ENCODE measurements around the gene HPSE2. TPM values are rescaled to one million over a fixed set of nuclear protein-coding genes. Genes with fewer than 3 reads are reported as not detected.

The HPSE2 gene
- polyA plus RNA-seq, 2 of the 4 experiments (the other 2 are of a cell fraction): not detected

DNA sequence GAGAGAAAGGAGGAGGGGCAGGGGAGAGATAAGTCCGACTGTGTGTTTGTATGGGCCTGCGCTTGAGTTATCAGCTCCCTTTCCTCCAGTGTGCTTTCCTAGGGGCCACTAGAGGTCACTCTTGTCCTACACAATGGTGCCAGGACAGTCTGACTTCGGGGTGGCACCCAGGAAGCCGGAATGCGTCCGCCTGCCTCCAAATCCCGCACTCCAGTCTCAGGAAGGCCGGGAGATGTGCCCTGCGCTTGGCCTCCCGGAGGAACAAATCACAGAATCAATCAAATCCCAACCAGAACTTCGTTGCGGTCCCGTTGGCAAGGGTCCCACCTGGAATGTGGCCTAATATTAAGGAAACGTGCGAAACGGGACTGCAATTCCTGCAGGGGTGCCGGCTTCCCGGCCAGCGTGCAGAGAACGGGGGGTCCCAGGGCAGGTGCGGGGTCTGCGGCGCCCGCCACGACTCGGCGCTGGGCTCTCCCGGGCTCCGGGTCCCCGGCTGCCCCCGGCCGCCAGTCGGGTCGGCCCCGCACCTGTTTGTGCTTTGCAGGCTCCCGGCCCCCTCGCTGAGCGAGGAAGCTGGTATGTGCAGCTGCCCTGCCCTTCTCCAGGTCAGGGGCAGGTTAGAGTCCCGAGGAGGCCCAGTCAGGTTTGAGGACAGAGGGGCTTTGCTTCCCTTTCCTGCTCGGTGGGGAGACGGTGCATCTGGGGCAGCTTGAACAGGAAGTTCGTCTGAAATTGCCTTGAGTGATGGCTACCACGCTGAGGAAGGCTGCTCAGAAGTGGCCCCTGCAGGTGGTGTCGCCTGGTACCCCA lies 767.9 kb downstream of the HPSE2 start (continued):
- TF ChIP-seq, protein P1, sequence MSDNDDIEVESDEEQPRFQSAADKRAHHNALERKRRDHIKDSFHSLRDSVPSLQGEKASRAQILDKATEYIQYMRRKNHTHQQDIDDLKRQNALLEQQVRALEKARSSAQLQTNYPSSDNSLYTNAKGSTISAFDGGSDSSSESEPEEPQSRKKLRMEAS (IDR thresholded peaks at IDR 0.05): peak; percentile 50; the same call in 1 of the 2 replicates
- TF ChIP-seq, protein P2, sequence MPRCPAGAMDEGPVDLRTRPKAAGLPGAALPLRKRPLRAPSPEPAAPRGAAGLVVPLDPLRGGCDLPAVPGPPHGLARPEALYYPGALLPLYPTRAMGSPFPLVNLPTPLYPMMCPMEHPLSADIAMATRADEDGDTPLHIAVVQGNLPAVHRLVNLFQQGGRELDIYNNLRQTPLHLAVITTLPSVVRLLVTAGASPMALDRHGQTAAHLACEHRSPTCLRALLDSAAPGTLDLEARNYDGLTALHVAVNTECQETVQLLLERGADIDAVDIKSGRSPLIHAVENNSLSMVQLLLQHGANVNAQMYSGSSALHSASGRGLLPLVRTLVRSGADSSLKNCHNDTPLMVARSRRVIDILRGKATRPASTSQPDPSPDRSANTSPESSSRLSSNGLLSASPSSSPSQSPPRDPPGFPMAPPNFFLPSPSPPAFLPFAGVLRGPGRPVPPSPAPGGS (IDR thresholded peaks at IDR 0.05): peak; percentile 15; the same call in 1 of the 3 replicates
- TF ChIP-seq, protein P3, sequence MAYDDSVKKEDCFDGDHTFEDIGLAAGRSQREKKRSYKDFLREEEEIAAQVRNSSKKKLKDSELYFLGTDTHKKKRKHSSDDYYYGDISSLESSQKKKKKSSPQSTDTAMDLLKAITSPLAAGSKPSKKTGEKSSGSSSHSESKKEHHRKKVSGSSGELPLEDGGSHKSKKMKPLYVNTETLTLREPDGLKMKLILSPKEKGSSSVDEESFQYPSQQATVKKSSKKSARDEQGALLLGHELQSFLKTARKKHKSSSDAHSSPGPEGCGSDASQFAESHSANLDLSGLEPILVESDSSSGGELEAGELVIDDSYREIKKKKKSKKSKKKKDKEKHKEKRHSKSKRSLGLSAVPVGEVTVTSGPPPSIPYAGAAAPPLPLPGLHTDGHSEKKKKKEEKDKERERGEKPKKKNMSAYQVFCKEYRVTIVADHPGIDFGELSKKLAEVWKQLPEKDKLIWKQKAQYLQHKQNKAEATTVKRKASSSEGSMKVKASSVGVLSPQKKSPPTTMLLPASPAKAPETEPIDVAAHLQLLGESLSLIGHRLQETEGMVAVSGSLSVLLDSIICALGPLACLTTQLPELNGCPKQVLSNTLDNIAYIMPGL (CRISPR knock-in tag; IDR thresholded peaks at IDR 0.05; ENCODE audit: borderline replicate concordance): no peak

DNA sequence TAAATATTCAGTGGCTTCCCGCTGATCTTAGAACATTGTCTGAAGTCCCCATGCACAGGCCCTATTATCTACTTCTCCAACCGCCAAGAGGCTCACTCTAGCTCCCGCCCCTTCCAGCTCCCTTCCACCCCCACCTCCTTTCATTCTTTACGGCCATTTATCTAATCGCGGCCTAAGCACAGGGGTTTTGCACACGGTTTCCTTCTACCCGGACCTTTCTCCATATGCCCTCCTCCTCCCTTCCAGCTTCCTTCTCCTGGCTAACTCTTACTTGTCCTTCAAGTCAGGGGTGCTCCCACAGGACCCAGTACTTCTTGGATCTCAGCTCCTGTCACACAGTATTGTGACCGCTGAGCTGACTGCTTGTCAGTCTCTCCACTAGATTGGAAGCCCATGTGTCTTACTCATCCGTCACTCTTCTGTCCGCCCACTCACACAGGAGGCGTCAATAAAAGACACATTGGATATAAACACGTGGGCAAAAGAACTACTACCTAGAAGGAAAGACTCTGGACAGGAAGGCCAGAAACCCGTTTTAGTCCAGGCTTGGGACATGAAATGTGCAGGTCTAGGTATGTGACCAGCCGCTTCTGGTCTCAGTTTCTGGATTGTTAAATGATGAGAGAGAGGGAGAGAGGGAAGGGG lies 768.7 kb downstream of the HPSE2 start:
- no peak for TF ChIP-seq CBX8 (IDR thresholded peaks at IDR 0.05)
- TF ChIP-seq, protein P2 (IDR thresholded peaks at IDR 0.05): no peak
- TF ChIP-seq EHMT2 (IDR thresholded peaks at IDR 0.05; ENCODE audit: low read depth): no peak
- no peak for TF ChIP-seq PBX3 (IDR thresholded peaks at IDR 0.05)
- no peak for TF ChIP-seq ZSCAN20 (CRISPR knock-in tag; IDR thresholded peaks at IDR 0.05)
- no peak for TF ChIP-seq RARB (CRISPR knock-in tag; IDR thresholded peaks at IDR 0.05)
- TF ChIP-seq RFX5 (IDR thresholded peaks at IDR 0.05): no peak
- no peak for TF ChIP-seq PHF8 (IDR thresholded peaks at IDR 0.05; ENCODE audit: borderline replicate concordance, low read depth)
- TF ChIP-seq ATOH8 (CRISPR knock-in tag; IDR thresholded peaks at IDR 0.05; ENCODE audit: low read depth): no peak
- TF ChIP-seq, protein P4, sequence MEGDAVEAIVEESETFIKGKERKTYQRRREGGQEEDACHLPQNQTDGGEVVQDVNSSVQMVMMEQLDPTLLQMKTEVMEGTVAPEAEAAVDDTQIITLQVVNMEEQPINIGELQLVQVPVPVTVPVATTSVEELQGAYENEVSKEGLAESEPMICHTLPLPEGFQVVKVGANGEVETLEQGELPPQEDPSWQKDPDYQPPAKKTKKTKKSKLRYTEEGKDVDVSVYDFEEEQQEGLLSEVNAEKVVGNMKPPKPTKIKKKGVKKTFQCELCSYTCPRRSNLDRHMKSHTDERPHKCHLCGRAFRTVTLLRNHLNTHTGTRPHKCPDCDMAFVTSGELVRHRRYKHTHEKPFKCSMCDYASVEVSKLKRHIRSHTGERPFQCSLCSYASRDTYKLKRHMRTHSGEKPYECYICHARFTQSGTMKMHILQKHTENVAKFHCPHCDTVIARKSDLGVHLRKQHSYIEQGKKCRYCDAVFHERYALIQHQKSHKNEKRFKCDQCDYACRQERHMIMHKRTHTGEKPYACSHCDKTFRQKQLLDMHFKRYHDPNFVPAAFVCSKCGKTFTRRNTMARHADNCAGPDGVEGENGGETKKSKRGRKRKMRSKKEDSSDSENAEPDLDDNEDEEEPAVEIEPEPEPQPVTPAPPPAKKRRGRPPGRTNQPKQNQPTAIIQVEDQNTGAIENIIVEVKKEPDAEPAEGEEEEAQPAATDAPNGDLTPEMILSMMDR (IDR thresholded peaks at IDR 0.05): no peak
- TF ChIP-seq ZFP36 (IDR thresholded peaks at IDR 0.05; ENCODE audit: borderline replicate concordance, partially characterized antibody): no peak
- no peak for TF ChIP-seq POLR2AphosphoS2 (conservative IDR thresholded peaks at IDR 0.05; ENCODE audit: low read length)
- no peak for TF ChIP-seq RCOR1 (IDR thresholded peaks at IDR 0.05; ENCODE audit: low read depth, low read length)
- no peak for TF ChIP-seq CHD4 (IDR thresholded peaks at IDR 0.05; ENCODE audit: borderline replicate concordance)
- TF ChIP-seq, protein P5, sequence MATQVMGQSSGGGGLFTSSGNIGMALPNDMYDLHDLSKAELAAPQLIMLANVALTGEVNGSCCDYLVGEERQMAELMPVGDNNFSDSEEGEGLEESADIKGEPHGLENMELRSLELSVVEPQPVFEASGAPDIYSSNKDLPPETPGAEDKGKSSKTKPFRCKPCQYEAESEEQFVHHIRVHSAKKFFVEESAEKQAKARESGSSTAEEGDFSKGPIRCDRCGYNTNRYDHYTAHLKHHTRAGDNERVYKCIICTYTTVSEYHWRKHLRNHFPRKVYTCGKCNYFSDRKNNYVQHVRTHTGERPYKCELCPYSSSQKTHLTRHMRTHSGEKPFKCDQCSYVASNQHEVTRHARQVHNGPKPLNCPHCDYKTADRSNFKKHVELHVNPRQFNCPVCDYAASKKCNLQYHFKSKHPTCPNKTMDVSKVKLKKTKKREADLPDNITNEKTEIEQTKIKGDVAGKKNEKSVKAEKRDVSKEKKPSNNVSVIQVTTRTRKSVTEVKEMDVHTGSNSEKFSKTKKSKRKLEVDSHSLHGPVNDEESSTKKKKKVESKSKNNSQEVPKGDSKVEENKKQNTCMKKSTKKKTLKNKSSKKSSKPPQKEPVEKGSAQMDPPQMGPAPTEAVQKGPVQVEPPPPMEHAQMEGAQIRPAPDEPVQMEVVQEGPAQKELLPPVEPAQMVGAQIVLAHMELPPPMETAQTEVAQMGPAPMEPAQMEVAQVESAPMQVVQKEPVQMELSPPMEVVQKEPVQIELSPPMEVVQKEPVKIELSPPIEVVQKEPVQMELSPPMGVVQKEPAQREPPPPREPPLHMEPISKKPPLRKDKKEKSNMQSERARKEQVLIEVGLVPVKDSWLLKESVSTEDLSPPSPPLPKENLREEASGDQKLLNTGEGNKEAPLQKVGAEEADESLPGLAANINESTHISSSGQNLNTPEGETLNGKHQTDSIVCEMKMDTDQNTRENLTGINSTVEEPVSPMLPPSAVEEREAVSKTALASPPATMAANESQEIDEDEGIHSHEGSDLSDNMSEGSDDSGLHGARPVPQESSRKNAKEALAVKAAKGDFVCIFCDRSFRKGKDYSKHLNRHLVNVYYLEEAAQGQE (IDR thresholded peaks at IDR 0.05): no peak
- TF ChIP-seq HES2 (IDR thresholded peaks at IDR 0.05): no peak
- TF ChIP-seq CBX2 (IDR thresholded peaks at IDR 0.05; ENCODE audit: borderline replicate concordance, low read depth): no peak
- no peak for TF ChIP-seq SREBF2 (IDR thresholded peaks at IDR 0.05)
- ChIA-PET CTCF (interaction anchor here (0.5 to 4.0 kb wide), 61 partner anchors 8 to 1146 kb away, joined by 3 to 46 read pairs (median 4); no protein-coding TSS in a partner anchor), POLR2A (interaction anchor here (0.6 to 0.8 kb wide), 2 partner anchors 780 to 1155 kb away, joined by 3 to 4 read pairs; no protein-coding TSS in a partner anchor)
- ATAC-seq (peak in 1 of 2 experiments; percentile 11; a peak in 2 of 6 replicates), FAIRE-seq (no peak), DNase-seq (ENCODE audit: low read depth in 1 of 2, low spot score in 1 of 2) (no peak)
- H3K4me3 ChIP-seq: no peak overlapping the region
- H3K4me2 ChIP-seq: no peak overlapping the region; the same call in 2 of the 3 replicates
- H3K9me3 ChIP-seq: no peaks in the 10 kb centered on the region
- H3K4me1 ChIP-seq: no peaks in the 10 kb centered on the region
- H3K27ac ChIP-seq: no peak overlapping the region
- WGBS (ENCODE audit: missing lambda C conversion rate): 58% methylated on average over 15 of the region's 15 CpGs

Data from A549 (cell line).